H9 (cell line): ENCODE results near the gene C1orf74. TPM values are rescaled to one million over a fixed set of nuclear protein-coding genes. Genes with fewer than 3 reads are reported as not detected.

Source experiments
- DNase-seq: peaks from one replicate; pipeline ENCODE4 v3.0.0-alpha.2; 2017
- H2AFZ ChIP-seq: one replicate; pipeline ENCODE4 v1.6.1; 2013; ENCODE audit warnings: mild to moderate bottlenecking, low read length, control low read depth, moderate library complexity
- H2AK5ac ChIP-seq: 2 replicates; pipeline ENCODE4 v1.6.1; 2013; ENCODE audit warnings: low read length, control low read depth, mixed read lengths; ENCODE audit not compliant: insufficient read length
- H2BK120ac ChIP-seq: one replicate; pipeline ENCODE4 v1.6.1; 2013; ENCODE audit warnings: low read depth, mild to moderate bottlenecking, low read length, control low read depth, inconsistent platforms; ENCODE audit not compliant: poor library complexity, severe bottlenecking
- H2BK12ac ChIP-seq: 2 replicates; pipeline ENCODE4 v1.6.1; 2013; ENCODE audit warnings: low read length, control low read depth, mixed read lengths, low read depth; ENCODE audit not compliant: insufficient read length
- H2BK15ac ChIP-seq: 2 replicates; pipeline ENCODE4 v1.6.1; 2013; ENCODE audit warnings: low read depth, low read length, control low read depth
- H2BK20ac ChIP-seq: one replicate; pipeline ENCODE4 v1.6.1; 2013; ENCODE audit warnings: low read depth, mild to moderate bottlenecking, low read length, control low read depth, inconsistent platforms; ENCODE audit not compliant: poor library complexity, severe bottlenecking
- H2BK5ac ChIP-seq: 2 replicates; pipeline ENCODE4 v1.6.1; 2013; ENCODE audit warnings: low read length, control low read depth, mixed read lengths; ENCODE audit not compliant: insufficient read length
- H3K14ac ChIP-seq: 2 replicates; pipeline ENCODE4 v1.6.1; 2013; ENCODE audit warnings: low read length, control low read depth; ENCODE audit not compliant: insufficient read depth
- H3K18ac ChIP-seq: 2 replicates; pipeline ENCODE4 v1.6.1; 2013; ENCODE audit warnings: low read depth, mild to moderate bottlenecking, mixed read lengths, low read length, control low read depth; ENCODE audit not compliant: insufficient read length
- H3K23ac ChIP-seq: 2 replicates; pipeline ENCODE4 v1.6.1; 2013; ENCODE audit warnings: low read length, control low read depth, mixed read lengths, low read depth; ENCODE audit not compliant: insufficient read length
- H3K23me2 ChIP-seq: 2 replicates; pipeline ENCODE4 v1.6.1; 2013; ENCODE audit warnings: low read depth, mild to moderate bottlenecking, mixed read lengths, low read length, control low read depth; ENCODE audit not compliant: insufficient read length, poor library complexity, severe bottlenecking
- H3K27ac ChIP-seq: 2 replicates; pipeline ENCODE4 v1.5.1; 2013; ENCODE audit warnings: low read length, control low read depth, mixed read lengths, low read depth; ENCODE audit not compliant: insufficient read length
- H3K27me3 ChIP-seq: 2 replicates; pipeline ENCODE4 v1.6.1; 2013; ENCODE audit warnings: low read length, control low read depth, inconsistent platforms; ENCODE audit not compliant: insufficient read depth
- H3K4ac ChIP-seq: 2 replicates; pipeline ENCODE4 v1.6.1; 2013; ENCODE audit warnings: low read depth, mild to moderate bottlenecking, control low read depth, inconsistent platforms, low read length, moderate library complexity
- H3K4me1 ChIP-seq: 2 replicates; pipeline ENCODE4 v1.6.1; 2013; ENCODE audit warnings: low read length, control low read depth, inconsistent platforms; ENCODE audit not compliant: insufficient read depth
- H3K4me2 ChIP-seq: 2 replicates; pipeline ENCODE4 v1.6.1; 2013; ENCODE audit warnings: low read length, control low read depth, mixed read lengths; ENCODE audit not compliant: insufficient read length, insufficient read depth
- H3K56ac ChIP-seq: 2 replicates; pipeline ENCODE4 v1.6.1; 2013; ENCODE audit warnings: low read depth, mild to moderate bottlenecking, mixed read lengths, low read length, control low read depth; ENCODE audit not compliant: insufficient read length
- H3K79me1 ChIP-seq: 2 replicates; pipeline ENCODE4 v1.6.1; 2013; ENCODE audit warnings: low read depth, mild to moderate bottlenecking, moderate library complexity, low read length, control low read depth, inconsistent platforms; ENCODE audit not compliant: insufficient read depth, poor library complexity, severe bottlenecking
- H3K79me2 ChIP-seq: 2 replicates; pipeline ENCODE4 v1.6.1; 2013; ENCODE audit warnings: low read length, control low read depth, inconsistent platforms; ENCODE audit not compliant: insufficient read depth
- H3K9ac ChIP-seq: 2 replicates; pipeline ENCODE4 v1.6.1; 2013; ENCODE audit warnings: low read length, control low read depth, mixed read lengths; ENCODE audit not compliant: insufficient read length; ENCODE audit errors: extremely low read depth
- H3K9me3 ChIP-seq: one replicate; pipeline ENCODE4 v1.6.1; 2013; ENCODE audit warnings: low read depth, low read length, inconsistent platforms; ENCODE audit not compliant: control insufficient read depth
- H3T11ph ChIP-seq: one replicate; pipeline ENCODE4 v1.6.1; 2013; ENCODE audit warnings: mild to moderate bottlenecking, low read length, control low read depth, inconsistent platforms
- H4K20me1 ChIP-seq: one replicate; pipeline ENCODE4 v1.6.1; 2013; ENCODE audit not compliant: control insufficient read depth, insufficient read length, insufficient read depth
- H4K5ac ChIP-seq: 2 replicates; pipeline ENCODE4 v1.6.1; 2013; ENCODE audit warnings: low read depth, mild to moderate bottlenecking, mixed read lengths, low read length, control low read depth; ENCODE audit not compliant: insufficient read length
- H4K8ac ChIP-seq: replicated peaks from 2 replicates; pipeline ENCODE4 v1.6.1; 2013; ENCODE audit warnings: low read length, control low read depth, mixed read lengths, low read depth; ENCODE audit not compliant: insufficient read length
- H4K91ac ChIP-seq: 2 replicates; pipeline ENCODE4 v1.6.1; 2013; ENCODE audit warnings: low read depth, mild to moderate bottlenecking, moderate library complexity, mixed read lengths, low read length, control low read depth; ENCODE audit not compliant: insufficient read length
- H3K27ac Mint-ChIP-seq, 3 experiments: 2 replicates in 2 of 3; 3 replicates in 1 of 3; pipeline ENCODE4 v1.8.0; 2020 to 2021; ENCODE audit warnings: mixed read lengths in 3 of 3, mild to moderate bottlenecking in 1 of 3, moderate library complexity in 1 of 3
- H3K27me3 Mint-ChIP-seq: 2 replicates; pipeline ENCODE4 v1.8.0; 2021; ENCODE audit warnings: low read depth, mild to moderate bottlenecking, moderate library complexity, mixed read lengths
- H3K36me3 Mint-ChIP-seq, 3 experiments: 2 replicates in 2 of 3; 3 replicates in 1 of 3; pipeline ENCODE4 v1.8.0; 2020 to 2021; ENCODE audit warnings: low read depth in 3 of 3, mixed read lengths in 3 of 3; ENCODE audit not compliant: insufficient read depth in 1 of 3
- H3K4me1 Mint-ChIP-seq, 2 experiments: 2 replicates each; pipeline ENCODE4 v1.8.0; 2020; ENCODE audit warnings: mixed read lengths in 2 of 2
- H3K4me3 Mint-ChIP-seq, 2 experiments: 2 replicates in 1 of 2; 3 replicates in 1 of 2; pipeline ENCODE4 v1.8.0; 2020 to 2021; ENCODE audit warnings: mild to moderate bottlenecking in 2 of 2, mixed read lengths in 2 of 2, moderate library complexity in 1 of 2
- H3K9me3 Mint-ChIP-seq, 2 experiments: 2 replicates in 1 of 2; 3 replicates in 1 of 2; pipeline ENCODE4 v1.8.0; 2020; ENCODE audit warnings: mild to moderate bottlenecking in 2 of 2, mixed read lengths in 2 of 2, moderate library complexity in 1 of 2
- WGBS: extraction: QIAGEN DNeasy Blood & Tissue Kit; methylation state at CpG from one replicate; pipeline ENCODE4 v1.1.7; 2013; ENCODE audit warnings: missing lambda C conversion rate, low lambda C conversion rate, mixed read lengths; ENCODE audit not compliant: insufficient read length; ENCODE audit errors: extremely low coverage; 5-methylcytosine and 5-hydroxymethylcytosine counted together
- total RNA-seq: library from RNA; stranded (reverse); gene quantifications from 2 replicates; pipeline ENCODE4 v1.2.1, GENCODE V29; 2021
- TF ChIP-seq, protein P1 (sequence below): fragments of 200-600 bp; sonication (generic); conservative IDR thresholded peaks from 3 replicates; pipeline ENCODE4 v1.8.0; 2021; ENCODE audit warnings: antibody characterized with exemption, mild to moderate bottlenecking

The C1orf74 gene
- total RNA-seq, 1 experiment from 2014 or later = 2.4 TPM

DNA sequence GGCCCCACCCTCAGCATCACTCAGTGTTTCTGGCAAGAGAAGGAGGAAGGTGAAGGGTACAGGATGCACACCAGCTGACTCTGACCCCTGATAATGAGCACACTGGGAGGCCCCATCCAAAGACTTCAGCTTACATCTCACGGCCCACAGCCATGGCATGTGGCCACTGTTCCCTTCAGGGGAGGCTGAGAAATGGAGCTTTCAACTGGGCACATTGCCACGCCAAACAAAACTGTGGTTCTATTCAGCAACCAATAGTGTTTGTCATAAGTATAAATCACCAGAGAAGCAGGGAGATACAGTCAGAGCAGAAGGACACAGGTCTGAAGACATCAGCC is 41.2 kb downstream of the C1orf74 start:
- H3K4me3 Mint-ChIP-seq = no peak overlapping the region
- H3K27ac Mint-ChIP-seq = no peak overlapping the region
- H3K9ac ChIP-seq = no peak overlapping the region
- no peaks in the 10 kb centered on the region for H4K20me1 ChIP-seq
- H3K27me3 ChIP-seq = no peaks in the 10 kb centered on the region; the same call in 1 of the 2 replicates
- no peak overlapping the region for H3K4ac ChIP-seq
- H2BK5ac ChIP-seq = no peak overlapping the region
- no peaks in the 10 kb centered on the region for H3K79me2 ChIP-seq
- H3K9me3 Mint-ChIP-seq = no peaks in the 10 kb centered on the region
- no peak overlapping the region for H4K8ac ChIP-seq
- H3K9me3 ChIP-seq = no peaks in the 10 kb centered on the region
- no CpG with 5 or more reads among the region's 2 CpGs for WGBS
- no peak overlapping the region for H3T11ph ChIP-seq
- no peak for DNase-seq
- no peak overlapping the region for H3K4me2 ChIP-seq
- H3K56ac ChIP-seq = no peak overlapping the region
- H3K79me1 ChIP-seq = no peaks in the 10 kb centered on the region
- no peak overlapping the region for H3K27ac ChIP-seq
- H2BK15ac ChIP-seq = no peak overlapping the region
- no peaks in the 10 kb centered on the region for H3K23me2 ChIP-seq
- peaks cover 54% of the 10 kb centered on the region for H3K27me3 Mint-ChIP-seq
- H3K4me1 Mint-ChIP-seq = peaks cover 6 to 7% of the 10 kb centered on the region in 2 experiments
- TF ChIP-seq, protein P1, sequence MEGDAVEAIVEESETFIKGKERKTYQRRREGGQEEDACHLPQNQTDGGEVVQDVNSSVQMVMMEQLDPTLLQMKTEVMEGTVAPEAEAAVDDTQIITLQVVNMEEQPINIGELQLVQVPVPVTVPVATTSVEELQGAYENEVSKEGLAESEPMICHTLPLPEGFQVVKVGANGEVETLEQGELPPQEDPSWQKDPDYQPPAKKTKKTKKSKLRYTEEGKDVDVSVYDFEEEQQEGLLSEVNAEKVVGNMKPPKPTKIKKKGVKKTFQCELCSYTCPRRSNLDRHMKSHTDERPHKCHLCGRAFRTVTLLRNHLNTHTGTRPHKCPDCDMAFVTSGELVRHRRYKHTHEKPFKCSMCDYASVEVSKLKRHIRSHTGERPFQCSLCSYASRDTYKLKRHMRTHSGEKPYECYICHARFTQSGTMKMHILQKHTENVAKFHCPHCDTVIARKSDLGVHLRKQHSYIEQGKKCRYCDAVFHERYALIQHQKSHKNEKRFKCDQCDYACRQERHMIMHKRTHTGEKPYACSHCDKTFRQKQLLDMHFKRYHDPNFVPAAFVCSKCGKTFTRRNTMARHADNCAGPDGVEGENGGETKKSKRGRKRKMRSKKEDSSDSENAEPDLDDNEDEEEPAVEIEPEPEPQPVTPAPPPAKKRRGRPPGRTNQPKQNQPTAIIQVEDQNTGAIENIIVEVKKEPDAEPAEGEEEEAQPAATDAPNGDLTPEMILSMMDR = no peak
- no peak overlapping the region for H2AK5ac ChIP-seq
- H2AFZ ChIP-seq = no peak overlapping the region
- H2BK20ac ChIP-seq = no peak overlapping the region
- no peaks in the 10 kb centered on the region for H3K36me3 Mint-ChIP-seq
- H4K91ac ChIP-seq = no peak overlapping the region
- H3K23ac ChIP-seq = no peak overlapping the region
- no peak overlapping the region for H4K5ac ChIP-seq
- H3K4me1 ChIP-seq = no peaks in the 10 kb centered on the region
- no peak overlapping the region for H2BK12ac ChIP-seq
- H3K14ac ChIP-seq = no peak overlapping the region
- no peak overlapping the region for H2BK120ac ChIP-seq
- no peak overlapping the region for H3K18ac ChIP-seq
